Measurements from ENCODE around the gene NKAIN4. TPM values are rescaled to one million over a fixed set of nuclear protein-coding genes. Genes with fewer than 3 reads are reported as not detected.

NKAIN4 gene
- total and polyA plus RNA-seq, 12 donors: 0.04 TPM; not detected in 11

GRCh38 chr20:63204362-63204761, 49.9 kb downstream of the NKAIN4 start:
- peaks cover 3 to 100% (median 45%) of the 10 kb centered on the region in 9 donors for H3K36me3 ChIP-seq
- DNase-seq (no peak), ATAC-seq (no peak)
- H3K4me3 ChIP-seq: no peak overlapping the region
- H3K27me3 ChIP-seq: no peaks in the 10 kb centered on the region
- TF ChIP-seq, protein P1, sequence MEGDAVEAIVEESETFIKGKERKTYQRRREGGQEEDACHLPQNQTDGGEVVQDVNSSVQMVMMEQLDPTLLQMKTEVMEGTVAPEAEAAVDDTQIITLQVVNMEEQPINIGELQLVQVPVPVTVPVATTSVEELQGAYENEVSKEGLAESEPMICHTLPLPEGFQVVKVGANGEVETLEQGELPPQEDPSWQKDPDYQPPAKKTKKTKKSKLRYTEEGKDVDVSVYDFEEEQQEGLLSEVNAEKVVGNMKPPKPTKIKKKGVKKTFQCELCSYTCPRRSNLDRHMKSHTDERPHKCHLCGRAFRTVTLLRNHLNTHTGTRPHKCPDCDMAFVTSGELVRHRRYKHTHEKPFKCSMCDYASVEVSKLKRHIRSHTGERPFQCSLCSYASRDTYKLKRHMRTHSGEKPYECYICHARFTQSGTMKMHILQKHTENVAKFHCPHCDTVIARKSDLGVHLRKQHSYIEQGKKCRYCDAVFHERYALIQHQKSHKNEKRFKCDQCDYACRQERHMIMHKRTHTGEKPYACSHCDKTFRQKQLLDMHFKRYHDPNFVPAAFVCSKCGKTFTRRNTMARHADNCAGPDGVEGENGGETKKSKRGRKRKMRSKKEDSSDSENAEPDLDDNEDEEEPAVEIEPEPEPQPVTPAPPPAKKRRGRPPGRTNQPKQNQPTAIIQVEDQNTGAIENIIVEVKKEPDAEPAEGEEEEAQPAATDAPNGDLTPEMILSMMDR (IDR thresholded peaks at IDR 0.05): no peak
- H3K4me1 ChIP-seq: peaks cover 0 to 29% (median 7%) of the 10 kb centered on the region in 9 donors
- intact Hi-C loops (cut with DNase I): no loop called here
- H3K27ac ChIP-seq: no peak overlapping the region
- 90 to 91% methylated on average over 5 of the region's 5 CpGs for WGBS, 2 donors
- no peaks in the 10 kb centered on the region for H3K9me3 ChIP-seq

GRCh38 chr20:63202811-63203526, 51.3 kb downstream of the NKAIN4 start:
- ATAC-seq: no peak
- 93% methylated on average over 29 of the region's 29 CpGs for WGBS, 2 donors
- intact Hi-C loops (cut with DNase I): no loop called here
- Histone ChIP-seq H3K4me3 (no peak overlapping the region), H3K27me3 (no peaks in the 10 kb centered on the region), H3K36me3 (peaks cover 3 to 97% (median 45%) of the 10 kb centered on the region in 9 donors), H3K4me1 (peaks cover 0 to 30% (median 17%) of the 10 kb centered on the region in 9 donors), H3K27ac (no peak overlapping the region), H3K9me3 (no peaks in the 10 kb centered on the region)
- DNase-seq: no peak
- TF ChIP-seq, protein P1 (IDR thresholded peaks at IDR 0.05): no peak

- peaks cover 0 to 40% (median 21%) of the 10 kb centered on the region in 9 donors for H3K4me1 ChIP-seq
- H3K27me3 ChIP-seq: no peaks in the 10 kb centered on the region
- no peak overlapping the region for H3K4me3 ChIP-seq
- TF ChIP-seq, protein P1 (IDR thresholded peaks at IDR 0.05): no peak
- intact Hi-C loops (cut with DNase I): no loop called here
- no peaks in the 10 kb centered on the region for H3K9me3 ChIP-seq
- 87 to 90% methylated on average over 17 of the region's 17 CpGs for WGBS, 2 donors
- ATAC-seq (no peak), DNase-seq (no peak)
- H3K27ac ChIP-seq: no peak overlapping the region
- H3K36me3 ChIP-seq: peaks cover 3 to 97% (median 44%) of the 10 kb centered on the region in 9 donors
Observed at GRCh38 chr20:63202021-63202420, 52.2 kb downstream of the NKAIN4 start.

- peaks cover 0 to 33% (median 20%) of the 10 kb centered on the region in 9 donors for H3K4me1 ChIP-seq
- ATAC-seq (no peak), DNase-seq (no peak)
- no peak overlapping the region for H3K4me3 ChIP-seq
- intact Hi-C loops (cut with DNase I): no loop called here
- TF ChIP-seq, protein P1 (IDR thresholded peaks at IDR 0.05): no peak
- peaks cover 3 to 91% (median 33%) of the 10 kb centered on the region in 9 donors for H3K36me3 ChIP-seq
- no peak overlapping the region for H3K27ac ChIP-seq
- H3K27me3 ChIP-seq: no peaks in the 10 kb centered on the region
- WGBS, 2 donors: 74% methylated on average over 7 of the region's 7 CpGs
- no peaks in the 10 kb centered on the region for H3K9me3 ChIP-seq
Observed at GRCh38 chr20:63198606-63199005, 55.7 kb downstream of the NKAIN4 start.

Measured in heart right ventricle (tissue), 16 donors.